ENCODE results near the gene FOXJ3.

FOXJ3 gene

DNA sequence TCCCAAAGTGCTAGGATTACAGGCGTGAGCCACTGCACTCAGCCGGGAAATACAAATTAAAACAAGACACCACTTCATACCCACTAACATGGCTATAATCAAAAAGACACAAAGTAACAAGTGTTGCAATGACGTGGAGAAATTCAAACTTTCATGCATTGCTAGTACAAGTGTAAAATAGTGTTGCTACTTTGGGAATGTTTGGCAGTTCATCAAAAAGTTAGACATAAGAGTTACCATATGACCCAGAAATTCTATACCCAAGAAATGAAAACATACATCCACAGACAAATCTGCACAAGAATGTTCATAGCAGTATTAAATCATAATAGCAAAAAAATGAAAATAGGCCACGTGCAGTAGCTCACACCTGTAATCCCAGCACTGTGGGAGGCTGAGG lies 16.4 kb downstream of the FOXJ3 start:
- CTCF ChIA-PET = no interaction called here
- TF ChIP-seq, protein P1, sequence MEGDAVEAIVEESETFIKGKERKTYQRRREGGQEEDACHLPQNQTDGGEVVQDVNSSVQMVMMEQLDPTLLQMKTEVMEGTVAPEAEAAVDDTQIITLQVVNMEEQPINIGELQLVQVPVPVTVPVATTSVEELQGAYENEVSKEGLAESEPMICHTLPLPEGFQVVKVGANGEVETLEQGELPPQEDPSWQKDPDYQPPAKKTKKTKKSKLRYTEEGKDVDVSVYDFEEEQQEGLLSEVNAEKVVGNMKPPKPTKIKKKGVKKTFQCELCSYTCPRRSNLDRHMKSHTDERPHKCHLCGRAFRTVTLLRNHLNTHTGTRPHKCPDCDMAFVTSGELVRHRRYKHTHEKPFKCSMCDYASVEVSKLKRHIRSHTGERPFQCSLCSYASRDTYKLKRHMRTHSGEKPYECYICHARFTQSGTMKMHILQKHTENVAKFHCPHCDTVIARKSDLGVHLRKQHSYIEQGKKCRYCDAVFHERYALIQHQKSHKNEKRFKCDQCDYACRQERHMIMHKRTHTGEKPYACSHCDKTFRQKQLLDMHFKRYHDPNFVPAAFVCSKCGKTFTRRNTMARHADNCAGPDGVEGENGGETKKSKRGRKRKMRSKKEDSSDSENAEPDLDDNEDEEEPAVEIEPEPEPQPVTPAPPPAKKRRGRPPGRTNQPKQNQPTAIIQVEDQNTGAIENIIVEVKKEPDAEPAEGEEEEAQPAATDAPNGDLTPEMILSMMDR (IDR thresholded peaks at IDR 0.05; ENCODE audit: insufficient read depth, low read length, missing control alignments) = no peak
- POLR2A ChIA-PET = no interaction called here
- no peak for DNase-seq (ENCODE audit: low read depth, low spot score)
- no peak overlapping the region for H3K4me3 ChIP-seq (ENCODE audit: low read depth, low read length)

DNA sequence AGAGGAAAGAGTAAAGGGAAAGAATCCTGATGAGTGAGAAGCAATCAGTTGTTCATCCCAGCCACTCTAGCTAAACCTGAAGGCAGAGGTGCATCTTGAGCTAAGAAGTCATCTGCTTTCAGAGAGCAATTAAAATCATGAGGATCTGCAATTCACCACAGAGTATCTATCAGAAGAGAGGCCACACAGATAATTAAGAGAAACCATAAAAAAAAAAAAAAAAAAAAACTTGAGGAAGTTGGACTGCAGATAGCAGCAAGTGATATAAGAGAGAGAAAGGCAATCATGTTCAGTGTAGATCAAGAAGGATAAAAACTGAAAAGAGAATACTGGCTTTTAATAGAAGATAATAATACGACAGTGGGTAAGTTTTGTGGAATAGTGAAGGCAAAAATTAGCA lies 17.7 kb downstream of the FOXJ3 start:
- TF ChIP-seq, protein P1 (IDR thresholded peaks at IDR 0.05; ENCODE audit: insufficient read depth, low read length, missing control alignments) = no peak
- no peak for DNase-seq (ENCODE audit: low read depth, low spot score)
- CTCF ChIA-PET = interaction anchor here (1.6 kb wide), 1 partner anchor 12 kb away, joined by 4 read pairs; no protein-coding TSS in a partner anchor
- POLR2A ChIA-PET = no interaction called here
- H3K4me3 ChIP-seq (ENCODE audit: low read depth, low read length) = no peak overlapping the region

DNA sequence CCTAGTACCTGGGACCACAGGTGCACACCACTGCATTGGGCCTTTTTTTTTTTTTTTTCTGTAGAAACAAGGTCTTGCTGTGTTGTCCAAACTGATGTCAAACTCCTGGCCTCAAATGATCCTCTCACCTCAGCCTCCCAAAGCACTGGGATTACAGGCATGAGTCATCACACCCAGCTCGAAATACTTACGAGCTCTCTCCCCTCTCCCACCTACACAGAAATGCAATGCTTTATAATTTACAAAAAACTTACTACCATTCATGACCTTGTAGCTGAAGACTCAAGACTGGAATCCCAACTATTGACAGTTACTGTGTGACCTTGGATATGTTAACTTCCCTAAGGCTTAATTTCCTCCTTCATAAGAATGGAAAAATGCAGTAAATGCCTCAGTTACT lies 18.7 kb downstream of the FOXJ3 start:
- TF ChIP-seq, protein P1 (IDR thresholded peaks at IDR 0.05; ENCODE audit: insufficient read depth, low read length, missing control alignments) = no peak
- ChIA-PET CTCF (interaction anchor here (1.4 to 1.7 kb wide), 3 partner anchors 9 to 16 kb away, joined by 4 to 5 read pairs (median 4); no protein-coding TSS in a partner anchor), POLR2A (no interaction called here)
- DNase-seq (ENCODE audit: low read depth, low spot score) = no peak
- H3K4me3 ChIP-seq (ENCODE audit: low read depth, low read length) = no peak overlapping the region

DNA sequence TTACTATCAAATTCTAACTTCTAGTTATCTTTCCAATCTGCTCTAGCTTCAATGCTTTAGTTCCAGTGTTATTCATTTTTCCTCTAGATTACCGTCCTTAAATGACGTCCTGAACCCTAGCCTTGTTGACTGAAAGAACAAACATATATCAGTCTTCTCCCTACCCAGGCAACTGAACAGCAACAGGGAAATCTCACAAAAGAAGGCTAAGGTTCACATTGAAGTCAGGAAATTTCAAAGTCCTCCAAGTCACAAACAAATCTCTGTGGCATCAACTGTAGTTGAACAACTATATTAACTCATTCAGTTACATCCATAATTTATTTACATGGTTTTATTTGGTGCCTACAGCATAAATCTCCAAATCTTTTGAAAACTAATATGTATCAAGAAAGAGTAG lies 19.5 kb downstream of the FOXJ3 start:
- no peak for DNase-seq (ENCODE audit: low read depth, low spot score)
- POLR2A ChIA-PET = no interaction called here
- TF ChIP-seq, protein P1 (IDR thresholded peaks at IDR 0.05; ENCODE audit: insufficient read depth, low read length, missing control alignments) = no peak
- CTCF ChIA-PET = interaction anchor here (1.4 to 1.7 kb wide), 3 partner anchors 10 to 15 kb away, joined by 4 to 5 read pairs (median 4); no protein-coding TSS in a partner anchor
- H3K4me3 ChIP-seq (ENCODE audit: low read depth, low read length) = no peak overlapping the region

DNA sequence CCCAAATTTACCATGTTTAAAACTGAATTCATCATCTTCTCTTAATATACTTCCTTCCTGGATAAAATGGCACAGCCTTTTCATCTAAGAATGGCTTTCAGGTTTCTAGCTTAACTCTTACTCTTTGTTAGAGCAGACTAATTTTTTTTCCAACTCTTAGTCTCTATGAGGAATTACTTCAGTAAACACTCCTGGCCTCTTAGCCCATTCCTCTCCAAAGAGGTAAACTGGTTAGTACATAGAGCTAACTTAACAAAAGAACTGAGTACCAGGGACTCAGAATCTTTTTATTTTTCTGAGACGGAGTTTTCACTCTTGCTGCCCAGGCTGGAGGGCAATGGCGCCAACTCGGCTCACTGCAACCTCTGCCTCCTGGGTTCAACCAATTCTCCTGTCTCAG lies 21.1 kb downstream of the FOXJ3 start:
- DNase-seq (ENCODE audit: low read depth, low spot score) = no peak
- H3K4me3 ChIP-seq (ENCODE audit: low read depth, low read length) = no peak overlapping the region
- TF ChIP-seq, protein P1 (IDR thresholded peaks at IDR 0.05; ENCODE audit: insufficient read depth, low read length, missing control alignments) = no peak
- ChIA-PET CTCF (no interaction called here), POLR2A (no interaction called here)

DNA sequence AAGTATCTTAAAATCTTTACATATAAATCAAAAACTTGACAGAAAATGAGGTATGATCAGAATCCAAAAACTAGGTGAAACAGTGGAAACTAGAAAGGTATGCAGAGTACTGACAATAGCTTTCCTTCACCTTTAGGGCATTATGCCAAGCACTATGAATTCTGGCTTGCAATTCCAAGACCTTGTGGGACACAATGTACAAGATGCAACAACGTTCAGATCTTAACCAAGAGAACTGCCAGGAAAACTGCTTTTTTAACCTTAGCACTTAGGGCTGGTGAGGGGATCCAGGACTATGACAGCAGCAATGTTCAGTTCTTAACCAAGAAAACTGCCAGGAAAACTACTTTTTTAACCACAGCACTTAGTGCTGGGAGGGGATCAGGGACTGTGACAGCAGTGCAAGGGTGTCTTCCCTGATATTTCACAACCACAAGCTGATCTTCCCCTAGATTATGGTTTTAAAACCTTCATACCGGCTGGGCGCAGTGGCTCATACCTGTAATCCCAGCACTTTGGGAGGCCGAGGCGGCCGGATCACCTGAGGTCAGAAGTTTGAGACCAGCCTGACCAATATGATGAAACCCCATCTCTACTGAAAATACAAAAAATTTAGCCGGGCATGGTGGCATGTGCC lies 22.3 kb downstream of the FOXJ3 start:
- H3K4me3 ChIP-seq (ENCODE audit: low read depth, low read length) = no peak overlapping the region
- no peak for DNase-seq (ENCODE audit: low read depth, low spot score)
- POLR2A ChIA-PET = no interaction called here
- TF ChIP-seq, protein P1 (IDR thresholded peaks at IDR 0.05; ENCODE audit: insufficient read depth, low read length, missing control alignments) = no peak
- CTCF ChIA-PET = interaction anchor here (0.5 to 0.6 kb wide), 2 partner anchors 139 to 176 kb away, joined by 3 read pairs; no protein-coding TSS in a partner anchor
